CD4-positive, alpha-beta T cell (primary cell): ENCODE data around the gene KCMF1. TPM values are rescaled to one million over a fixed set of nuclear protein-coding genes. Genes with fewer than 3 reads are reported as not detected.

ENCODE experiments used
- ATAC-seq: fragments of 200-7000 bp; cut with Tn5 transposase; one replicate; pipeline ENCODE4 v1.10.0; 2022; ENCODE audit warnings: mild to moderate bottlenecking; ENCODE audit not compliant: poor library complexity
- CTCF ChIA-PET: fragments of 350-600 bp; sonication (Branson Sonifier 250); formaldehyde crosslinking; loops from one replicate; lab custom pipeline; 2021; ENCODE audit warnings: antibody characterized with exemption, inconsistent platforms; lab: Charles Lee
- POLR2A ChIA-PET: fragments of 350-600 bp; sonication (Branson Sonifier 250); formaldehyde crosslinking; loops from one replicate; lab custom pipeline; 2021; ENCODE audit warnings: antibody characterized with exemption, inconsistent platforms; lab: Charles Lee
- DNase-seq, 14 experiments: peaks; one replicate each; pipeline ENCODE4 v3.0.0-alpha.2; 2013 to 2020; ENCODE audit warnings: mixed read lengths in 2 of 14
- H3K27ac ChIP-seq, 2 donors: one replicate each; pipeline versions ENCODE4 v1.5.1 to v1.7.0; 2013; ENCODE audit warnings: low read length in 2 of 2, low read depth in 1 of 2, mild to moderate bottlenecking in 1 of 2
- H3K27me3 ChIP-seq, 2 experiments: 1 replicate in 1 of 2; 2 replicates in 1 of 2; pipeline versions ENCODE4 v1.6.1 to v1.7.0; 2013; ENCODE audit warnings: low read length in 2 of 2, control low read depth in 1 of 2, mild to moderate bottlenecking in 1 of 2, moderate library complexity in 1 of 2; ENCODE audit not compliant: insufficient read depth in 2 of 2, control insufficient read depth in 1 of 2
- H3K36me3 ChIP-seq: one replicate; pipeline ENCODE4 v1.6.1; 2013; ENCODE audit warnings: low read length, control low read depth; ENCODE audit not compliant: insufficient read depth
- H3K4me1 ChIP-seq: one replicate; pipeline ENCODE4 v1.6.1; 2013; ENCODE audit warnings: low read length, control low read depth; ENCODE audit not compliant: insufficient read depth
- H3K4me3 ChIP-seq: one replicate; pipeline ENCODE4 v1.5.1; 2013; ENCODE audit warnings: mild to moderate bottlenecking, low read length, moderate library complexity
- H3K9me3 ChIP-seq, 2 experiments: 1 replicate in 1 of 2; 2 replicates in 1 of 2; pipeline versions ENCODE4 v1.6.1 to v1.7.0; 2013; ENCODE audit warnings: low read length in 2 of 2, mild to moderate bottlenecking in 2 of 2, control low read depth in 1 of 2, moderate library complexity in 1 of 2; ENCODE audit not compliant: control insufficient read depth in 1 of 2, insufficient read depth in 1 of 2
- H3K27ac Mint-ChIP-seq: one replicate; pipeline ENCODE4 v1.8.0; 2020; ENCODE audit warnings: mixed read lengths
- H3K27me3 Mint-ChIP-seq: one replicate; pipeline ENCODE4 v1.8.0; 2021; ENCODE audit warnings: mixed read lengths
- H3K36me3 Mint-ChIP-seq: one replicate; pipeline ENCODE4 v1.8.0; 2021; ENCODE audit warnings: low read depth, mixed read lengths
- H3K4me1 Mint-ChIP-seq: one replicate; pipeline ENCODE4 v1.8.0; 2021; ENCODE audit warnings: low read depth, mixed read lengths
- H3K4me3 Mint-ChIP-seq: one replicate; pipeline ENCODE4 v1.8.0; 2020; ENCODE audit warnings: mild to moderate bottlenecking, mixed read lengths
- H3K9me3 Mint-ChIP-seq: one replicate; pipeline ENCODE4 v1.8.0; 2020; ENCODE audit warnings: mixed read lengths
- CTCF ChIP-seq: fragments of 200-600 bp; IDR thresholded peaks from one replicate; pipeline ENCODE4 v1.8.0; 2022; ENCODE audit warnings: antibody characterized with exemption, mild to moderate bottlenecking
- intact Hi-C, 2 experiments: fragments of 100-400 bp; cut with DNase I in 1 of 2; cut with micrococcal nuclease in 1 of 2; formaldehyde crosslinking; loops; one replicate each; pipeline versions ENCODE4 v1.15.1 to v1.9.0; 2023 to 2025; cut with DNase I, micrococcal nuclease
- total RNA-seq, 174 experiments: library from RNA in 2 of 174; stranded (reverse) in 2 of 174; gene quantifications; one replicate each; pipeline ENCODE4 v1.2.3 and lab custom pipeline; 2021 to 2026

Gene KCMF1
- total RNA-seq, 2 experiments from 2014 or later = 72.4 to 78.0 TPM

GRCh38 chr2:84980263-84980983, 9.5 kb downstream of the KCMF1 start:
- H3K27ac Mint-ChIP-seq = no peak overlapping the region
- Histone ChIP-seq H3K27me3 (no peaks in the 10 kb centered on the region), H3K9me3 (no peaks in the 10 kb centered on the region), H3K4me3 (no peak overlapping the region), H3K27ac (no peak overlapping the region), H3K36me3 (peaks cover 4% of the 10 kb centered on the region), H3K4me1 (peaks cover 72% of the 10 kb centered on the region)
- POLR2A ChIA-PET = interaction anchor here (0.7 kb wide), 1 partner anchor 10 kb away, joined by 3 read pairs; no protein-coding TSS in a partner anchor
- H3K4me3 Mint-ChIP-seq = peak overlapping the region; percentile 35
- ATAC-seq (no peak), DNase-seq (no peak)
- H3K36me3 Mint-ChIP-seq = peaks cover 11% of the 10 kb centered on the region
- intact Hi-C loops = no loop called here
- CTCF ChIA-PET = interaction anchor here (0.6 to 1.7 kb wide), 4 partner anchors 13 to 642 kb away, joined by 3 read pairs; no protein-coding TSS in a partner anchor
- no peak for TF ChIP-seq CTCF
- no peaks in the 10 kb centered on the region for H3K9me3 Mint-ChIP-seq
- H3K27me3 Mint-ChIP-seq = no peaks in the 10 kb centered on the region
- peaks cover 60% of the 10 kb centered on the region for H3K4me1 Mint-ChIP-seq

- no peak for ATAC-seq
- no peaks in the 10 kb centered on the region for H3K27me3 Mint-ChIP-seq
- DNase-seq = no peak
- Histone ChIP-seq H3K4me1 (peaks cover 73% of the 10 kb centered on the region), H3K27me3 (no peaks in the 10 kb centered on the region), H3K4me3 (no peak overlapping the region), H3K27ac (no peak overlapping the region), H3K36me3 (no peaks in the 10 kb centered on the region), H3K9me3 (no peaks in the 10 kb centered on the region)
- H3K4me1 Mint-ChIP-seq = peaks cover 33% of the 10 kb centered on the region
- H3K36me3 Mint-ChIP-seq = peaks cover 5% of the 10 kb centered on the region
- ChIA-PET POLR2A (interaction anchor here (0.6 kb wide), 1 partner anchor 8 kb away, joined by 3 read pairs; no protein-coding TSS in a partner anchor), CTCF (no interaction called here)
- H3K4me3 Mint-ChIP-seq = no peak overlapping the region
- peak overlapping the region; percentile 34 for H3K27ac Mint-ChIP-seq
- no peaks in the 10 kb centered on the region for H3K9me3 Mint-ChIP-seq
- intact Hi-C loops = loop anchor here in 1 of 2 experiments (2.0 kb wide), 1 partner anchor 13 kb away; no protein-coding TSS in a partner anchor
- TF ChIP-seq CTCF = no peak
Observed at GRCh38 chr2:84986018-84986417, 15.1 kb downstream of the KCMF1 start.

GRCh38 chr2:84989422-84989821, 18.5 kb downstream of the KCMF1 start:
- Mint-ChIP-seq H3K4me3 (no peak overlapping the region), H3K4me1 (peaks cover 26% of the 10 kb centered on the region), H3K9me3 (no peaks in the 10 kb centered on the region), H3K36me3 (peaks cover 10% of the 10 kb centered on the region), H3K27me3 (no peaks in the 10 kb centered on the region), H3K27ac (no peak overlapping the region)
- intact Hi-C loops = no loop called here
- no peaks in the 10 kb centered on the region for H3K9me3 ChIP-seq
- DNase-seq = no peak
- CTCF ChIA-PET = no interaction called here
- no peak overlapping the region for H3K27ac ChIP-seq
- peaks cover 60% of the 10 kb centered on the region for H3K4me1 ChIP-seq
- TF ChIP-seq CTCF = no peak
- no peak for ATAC-seq
- no peak overlapping the region for H3K4me3 ChIP-seq
- POLR2A ChIA-PET = no interaction called here
- H3K36me3 ChIP-seq = no peaks in the 10 kb centered on the region
- H3K27me3 ChIP-seq = no peaks in the 10 kb centered on the region
